Measurements from ENCODE around the gene PFAS. TPM values are rescaled to one million over a fixed set of nuclear protein-coding genes. Genes with fewer than 3 reads are reported as not detected.

PFAS gene
- polyA plus RNA-seq, 1 donor: 20.8 TPM

- DNase-seq (ENCODE audit: low read depth): no peak
Measured at GRCh38 chr17:8310601-8311123, 61.6 kb downstream of the PFAS start.

GRCh38 chr17:8311131-8311790 lies 62.2 kb downstream of the PFAS start:
- DNase-seq (ENCODE audit: low read depth): no peak

GRCh38 chr17:8312251-8312650 lies 63.2 kb downstream of the PFAS start:
- no peak for DNase-seq (ENCODE audit: low read depth)

- no peak for DNase-seq (ENCODE audit: low read depth)
Measured at GRCh38 chr17:8312726-8313600, 63.9 kb downstream of the PFAS start.

- DNase-seq (ENCODE audit: low read depth): no peak
Measured at GRCh38 chr17:8314797-8315763, 66.0 kb downstream of the PFAS start.

- DNase-seq (ENCODE audit: low read depth): no peak
Measured at GRCh38 chr17:8315764-8316217, 66.7 kb downstream of the PFAS start.

DNA sequence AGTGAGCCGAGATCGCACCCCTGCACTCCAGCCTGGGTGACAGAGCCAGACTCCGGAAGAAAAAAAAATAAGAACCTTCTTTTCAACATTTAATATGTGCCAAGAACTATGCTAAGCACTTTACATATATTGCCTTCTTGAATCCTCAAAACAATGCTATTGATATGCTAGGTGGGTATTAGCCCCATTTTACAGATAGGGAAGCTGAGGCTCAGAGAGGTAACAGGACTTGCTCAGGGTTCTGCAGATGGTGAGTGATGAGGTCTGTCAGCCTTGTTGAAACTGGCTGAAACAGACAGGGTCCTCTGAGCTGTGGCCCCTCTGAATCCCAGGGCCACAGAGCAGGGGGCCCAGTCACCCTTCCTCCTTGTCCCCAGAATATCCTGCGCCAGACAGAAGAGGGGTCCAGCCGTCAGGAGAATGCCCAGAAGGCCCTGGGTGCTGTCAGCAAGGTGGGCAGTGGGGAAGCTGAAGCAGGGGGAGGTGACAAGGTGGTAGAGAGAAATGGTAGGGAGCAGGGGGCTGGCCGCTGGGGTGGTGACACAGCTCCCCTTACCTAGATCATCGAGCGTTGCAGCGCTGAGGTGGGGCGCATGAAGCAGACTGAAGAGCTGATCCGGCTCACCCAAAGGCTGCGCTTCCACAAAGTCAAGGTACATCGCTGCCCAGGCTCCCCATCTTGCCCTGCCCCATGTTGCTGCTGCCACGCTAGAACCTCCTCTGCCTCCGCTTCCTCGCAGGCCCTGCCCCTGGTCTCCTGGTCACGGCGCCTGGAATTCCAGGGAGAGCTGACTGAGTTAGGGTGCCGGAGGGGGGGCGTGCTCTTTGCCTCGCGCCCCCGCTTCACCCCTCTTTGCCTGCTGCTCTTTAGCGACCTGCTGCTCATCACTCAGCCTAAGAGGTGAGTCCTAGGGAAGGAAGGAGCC lies 69.2 kb downstream of the PFAS start:
- no peak for DNase-seq (ENCODE audit: low read depth)

Other genes starting within 250 kb of the PFAS start
- gene GUCY2D, start 246.7 kb upstream of the PFAS start, polyA plus RNA-seq (ENCODE audit: insufficient read length): not detected
- gene ALOX15B, start 210.2 kb upstream of the PFAS start, polyA plus RNA-seq (ENCODE audit: insufficient read length): 0.59 TPM
- not detected for gene ALOX12B, start 161.6 kb upstream of the PFAS start, polyA plus RNA-seq (ENCODE audit: insufficient read length)
- gene ALOXE3, start 130.8 kb upstream of the PFAS start, polyA plus RNA-seq (ENCODE audit: insufficient read length): not detected
- 0.08 TPM for gene HES7, start 125.2 kb upstream of the PFAS start, polyA plus RNA-seq (ENCODE audit: insufficient read length)
- 59.2 TPM for gene PER1, start 96.9 kb upstream of the PFAS start, polyA plus RNA-seq (ENCODE audit: insufficient read length)
- gene VAMP2, start 86.3 kb upstream of the PFAS start, polyA plus RNA-seq (ENCODE audit: insufficient read length): 61.9 TPM
- gene TMEM107, start 72.9 kb upstream of the PFAS start, polyA plus RNA-seq (ENCODE audit: insufficient read length): 5.7 TPM
- gene BORCS6, start 59.1 kb upstream of the PFAS start, polyA plus RNA-seq (ENCODE audit: insufficient read length): 4.9 TPM
- 12.9 TPM for gene AURKB, start 38.7 kb upstream of the PFAS start, polyA plus RNA-seq (ENCODE audit: insufficient read length)
- gene CTC1, start 1.2 kb upstream of the PFAS start, polyA plus RNA-seq (ENCODE audit: insufficient read length): 10.9 TPM
- gene RANGRF, start 39.4 kb downstream of the PFAS start, polyA plus RNA-seq (ENCODE audit: insufficient read length): 18.8 TPM
- gene SLC25A35, start 46.1 kb downstream of the PFAS start, polyA plus RNA-seq (ENCODE audit: insufficient read length): 1.6 TPM
- gene ARHGEF15, start 61.0 kb downstream of the PFAS start, polyA plus RNA-seq (ENCODE audit: insufficient read length): 12.4 TPM
- not detected for gene ODF4, start 90.6 kb downstream of the PFAS start, polyA plus RNA-seq (ENCODE audit: insufficient read length)
- 3,446 TPM for gene RPL26, start 133.9 kb downstream of the PFAS start, polyA plus RNA-seq (ENCODE audit: insufficient read length)
- not detected for gene RNF222, start 148.5 kb downstream of the PFAS start, polyA plus RNA-seq (ENCODE audit: insufficient read length)
- gene NDEL1, start 186.6 kb downstream of the PFAS start, polyA plus RNA-seq (ENCODE audit: insufficient read length): 46.5 TPM